Measurements from ENCODE around the gene NEO1.

The NEO1 gene

DNA sequence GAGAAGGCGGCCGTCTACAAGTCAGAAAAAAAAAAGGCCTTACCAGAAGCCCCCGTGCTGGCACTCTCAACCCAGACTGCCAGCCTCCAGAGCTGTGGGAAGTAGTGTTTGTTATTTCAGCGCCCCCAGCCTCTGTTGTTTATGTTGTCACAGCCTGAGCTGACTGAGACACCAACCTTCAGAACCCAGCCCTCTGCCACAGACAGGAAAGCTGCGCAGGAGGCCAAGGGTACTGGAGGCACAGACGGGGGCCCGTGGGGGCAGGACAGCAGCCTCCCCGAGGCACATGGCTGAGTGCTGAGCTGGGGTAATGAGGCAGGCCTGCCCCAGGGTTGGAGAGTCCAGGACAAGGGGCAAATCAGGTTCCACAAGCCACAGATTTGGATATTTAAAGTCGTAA, 282.8 kb downstream of the NEO1 start:
- H3K4me3 ChIP-seq = no peak overlapping the region
- H3K27ac ChIP-seq = no peak overlapping the region
- no peaks in the 10 kb centered on the region for H3K36me3 ChIP-seq
- intact Hi-C loops (cut with DNase I; ENCODE audit: low total_unique reads) = no loop called here
- H3K4me1 ChIP-seq = no peaks in the 10 kb centered on the region
- peaks cover 0 to 13% of the 10 kb centered on the region in 2 donors for H3K27me3 ChIP-seq
- DNase-seq = no peak
- TF ChIP-seq, protein P1, sequence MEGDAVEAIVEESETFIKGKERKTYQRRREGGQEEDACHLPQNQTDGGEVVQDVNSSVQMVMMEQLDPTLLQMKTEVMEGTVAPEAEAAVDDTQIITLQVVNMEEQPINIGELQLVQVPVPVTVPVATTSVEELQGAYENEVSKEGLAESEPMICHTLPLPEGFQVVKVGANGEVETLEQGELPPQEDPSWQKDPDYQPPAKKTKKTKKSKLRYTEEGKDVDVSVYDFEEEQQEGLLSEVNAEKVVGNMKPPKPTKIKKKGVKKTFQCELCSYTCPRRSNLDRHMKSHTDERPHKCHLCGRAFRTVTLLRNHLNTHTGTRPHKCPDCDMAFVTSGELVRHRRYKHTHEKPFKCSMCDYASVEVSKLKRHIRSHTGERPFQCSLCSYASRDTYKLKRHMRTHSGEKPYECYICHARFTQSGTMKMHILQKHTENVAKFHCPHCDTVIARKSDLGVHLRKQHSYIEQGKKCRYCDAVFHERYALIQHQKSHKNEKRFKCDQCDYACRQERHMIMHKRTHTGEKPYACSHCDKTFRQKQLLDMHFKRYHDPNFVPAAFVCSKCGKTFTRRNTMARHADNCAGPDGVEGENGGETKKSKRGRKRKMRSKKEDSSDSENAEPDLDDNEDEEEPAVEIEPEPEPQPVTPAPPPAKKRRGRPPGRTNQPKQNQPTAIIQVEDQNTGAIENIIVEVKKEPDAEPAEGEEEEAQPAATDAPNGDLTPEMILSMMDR (IDR thresholded peaks at IDR 0.05) = no peak
- H3K9me3 ChIP-seq = no peaks in the 10 kb centered on the region

DNA sequence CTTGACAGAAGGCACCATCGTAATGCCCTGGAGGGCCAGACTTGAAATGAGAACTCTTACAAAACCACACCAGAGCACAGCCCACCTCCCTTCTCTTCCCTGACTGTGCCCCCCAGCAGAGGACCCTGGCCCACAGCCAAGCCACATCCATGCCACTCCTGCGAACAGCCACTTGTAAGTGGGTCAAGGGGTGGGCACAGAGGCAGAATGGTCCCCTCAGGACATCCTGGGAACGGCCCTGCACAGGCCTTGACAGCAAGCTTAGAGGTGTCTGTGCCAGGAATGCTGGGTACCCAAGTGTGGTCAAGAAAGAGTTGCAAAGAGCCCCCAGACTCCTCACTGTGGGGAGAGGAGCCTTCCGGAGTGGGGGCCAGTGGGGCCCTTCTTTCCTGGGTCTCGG, 283.2 kb downstream of the NEO1 start:
- Histone ChIP-seq H3K36me3 (no peaks in the 10 kb centered on the region), H3K27me3 (peaks cover 0 to 13% of the 10 kb centered on the region in 2 donors), H3K27ac (no peak overlapping the region), H3K4me3 (no peak overlapping the region), H3K4me1 (no peaks in the 10 kb centered on the region), H3K9me3 (no peaks in the 10 kb centered on the region)
- DNase-seq = no peak
- TF ChIP-seq, protein P1 (IDR thresholded peaks at IDR 0.05) = no peak
- intact Hi-C loops (cut with DNase I; ENCODE audit: low total_unique reads) = no loop called here

DNA sequence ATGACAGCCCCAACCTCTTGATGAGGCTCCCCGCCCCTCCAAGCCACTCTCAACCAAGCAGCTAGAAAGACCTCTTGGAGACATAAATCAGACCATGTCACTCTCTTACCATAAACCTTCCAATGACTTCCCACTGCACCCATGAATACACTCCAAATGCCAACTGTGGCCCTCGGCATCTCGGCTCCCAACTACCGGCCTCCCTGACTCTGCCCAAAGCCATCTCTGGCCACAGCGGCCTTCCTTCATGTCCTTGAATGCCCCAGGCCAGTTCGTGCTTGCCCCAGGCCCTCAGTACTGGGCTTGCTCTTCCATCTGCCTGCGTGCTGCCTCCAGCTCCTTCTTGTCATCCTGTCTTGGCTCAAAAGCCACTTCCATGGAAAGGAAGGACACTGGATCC, 284.5 kb downstream of the NEO1 start:
- Histone ChIP-seq H3K27ac (no peak overlapping the region), H3K4me3 (no peak overlapping the region)
- intact Hi-C loops (cut with DNase I; ENCODE audit: low total_unique reads) = no loop called here

DNA sequence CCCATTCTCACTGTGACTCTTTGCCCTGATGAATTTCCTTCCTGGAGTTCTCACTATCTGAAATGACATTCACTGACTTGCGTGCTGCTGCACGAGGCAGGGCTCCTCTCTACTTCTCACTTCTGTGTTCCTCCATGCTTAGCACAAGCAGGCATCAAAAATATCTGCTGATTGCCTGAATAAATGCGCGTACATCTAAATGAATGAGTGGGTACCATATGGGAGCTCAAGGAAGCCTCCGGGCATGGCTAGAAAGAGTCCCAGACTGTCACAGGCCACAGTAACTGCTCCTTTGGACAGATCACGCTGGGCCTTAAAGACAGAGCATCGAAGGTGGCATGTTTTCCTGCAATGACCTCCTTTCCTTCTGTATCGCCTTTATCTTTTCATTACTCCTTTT, 284.9 kb downstream of the NEO1 start:
- Histone ChIP-seq H3K4me1 (no peaks in the 10 kb centered on the region), H3K27ac (no peak overlapping the region), H3K27me3 (peaks cover 0 to 16% of the 10 kb centered on the region in 2 donors), H3K9me3 (no peaks in the 10 kb centered on the region), H3K36me3 (no peaks in the 10 kb centered on the region), H3K4me3 (no peak overlapping the region)
- intact Hi-C loops (cut with DNase I; ENCODE audit: low total_unique reads) = no loop called here
- no peak for DNase-seq
- TF ChIP-seq, protein P1 (IDR thresholded peaks at IDR 0.05) = no peak

More for the DNA sequence above, 284.5 kb downstream of the NEO1 start:
- no peak for DNase-seq
- Histone ChIP-seq H3K27me3 (peaks cover 0 to 13% of the 10 kb centered on the region in 2 donors), H3K4me1 (no peaks in the 10 kb centered on the region), H3K36me3 (no peaks in the 10 kb centered on the region), H3K9me3 (no peaks in the 10 kb centered on the region)
- TF ChIP-seq, protein P1 (IDR thresholded peaks at IDR 0.05) = no peak

DNA sequence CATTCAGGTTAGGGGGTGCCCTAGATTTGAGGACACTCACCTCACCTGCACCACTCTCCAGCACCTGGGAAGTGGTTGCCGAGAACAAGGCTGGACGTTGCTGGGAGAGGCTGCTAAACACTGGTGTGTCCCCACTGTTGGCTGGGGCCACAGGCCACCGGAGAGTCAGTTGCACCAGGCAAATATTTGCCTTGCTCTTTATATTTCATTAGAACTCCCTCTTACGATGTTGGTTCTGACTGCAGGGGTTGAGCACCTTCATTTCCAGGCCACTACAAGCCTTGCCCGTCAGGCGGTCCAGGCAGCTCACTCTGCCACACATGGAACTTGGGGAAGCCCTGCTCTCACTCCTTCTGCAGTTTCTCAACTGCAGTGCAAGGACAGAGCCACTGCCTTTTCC, 285.8 kb downstream of the NEO1 start:
- Histone ChIP-seq H3K4me3 (no peak overlapping the region), H3K4me1 (no peaks in the 10 kb centered on the region), H3K9me3 (peaks cover 0 to 1% (median 0%) of the 10 kb centered on the region in 3 donors), H3K36me3 (no peaks in the 10 kb centered on the region), H3K27ac (no peak overlapping the region), H3K27me3 (peaks cover 0 to 16% of the 10 kb centered on the region in 2 donors)
- intact Hi-C loops (cut with DNase I; ENCODE audit: low total_unique reads) = no loop called here
- DNase-seq = no peak
- TF ChIP-seq, protein P1 (IDR thresholded peaks at IDR 0.05) = no peak

Data from tibial artery (tissue), 4 donors.